Endothelial cell of umbilical vein (primary cell): ENCODE measurements around the gene GNL2. TPM values are rescaled to one million over a fixed set of nuclear protein-coding genes. Genes with fewer than 3 reads are reported as not detected.

Experiments
- BruUV-seq: library from RNA; stranded (reverse); fragments of 400-500 nt; replicated peaks from 2 replicates; lab custom pipeline; 2021; lab: Mats Ljungman, UMichigan
- CTCF ChIA-PET: fragments of 300-600, 350-600 bp; sonication (Branson Sonifier 250); formaldehyde crosslinking; loops from one replicate; lab custom pipeline; 2021; ENCODE audit warnings: antibody characterized with exemption, inconsistent platforms; lab: Charles Lee
- POLR2A ChIA-PET: fragments of 300-600, 350-600 bp; sonication (Branson Sonifier 250); formaldehyde crosslinking; loops from one replicate; lab custom pipeline; 2021; ENCODE audit warnings: antibody characterized with exemption, inconsistent platforms; lab: Charles Lee
- DNase-seq: peaks from one replicate; pipeline ENCODE4 v3.0.0-alpha.2; 2011; ENCODE audit warnings: low read depth, low spot score
- FAIRE-seq: peaks from 2 replicates; lab custom pipeline; 2011; peaks lifted over from hg19 to GRCh38; lab: Jason Lieb, UNC
- H2AFZ ChIP-seq: 2 replicates; pipeline ENCODE4 v1.6.0; 2012; ENCODE audit warnings: low read depth, low read length, control low read depth, inconsistent platforms
- H3K27ac ChIP-seq: 2 replicates; pipeline ENCODE4 v1.5.1; 2011; ENCODE audit warnings: low read depth, mild to moderate bottlenecking, control low read depth, low read length, moderate library complexity; ENCODE audit not compliant: insufficient read depth
- H3K27me3 ChIP-seq, 2 experiments: 2 replicates each; pipeline versions ENCODE4 v1.6.0 to v1.6.1; 2011; ENCODE audit warnings: low read length in 2 of 2, mixed read lengths in 1 of 2; ENCODE audit not compliant: control insufficient read depth in 2 of 2, insufficient read depth in 2 of 2
- H3K36me3 ChIP-seq, 2 experiments: 2 replicates in 1 of 2; 3 replicates in 1 of 2; pipeline ENCODE4 v1.5.1; 2011; ENCODE audit warnings: low read length in 2 of 2, mild to moderate bottlenecking in 1 of 2, moderate library complexity in 1 of 2; ENCODE audit not compliant: control insufficient read depth in 2 of 2, insufficient read depth in 2 of 2; ENCODE audit errors: extremely low read depth in 1 of 2
- H3K4me1 ChIP-seq: 3 replicates; pipeline ENCODE4 v1.5.1; 2011; ENCODE audit warnings: mild to moderate bottlenecking, low read length; ENCODE audit not compliant: control insufficient read depth, insufficient read depth; ENCODE audit errors: extremely low read depth
- H3K4me2 ChIP-seq: 2 replicates; pipeline ENCODE4 v1.6.1; 2011; ENCODE audit warnings: low read length, control low read depth, mixed read lengths; ENCODE audit not compliant: insufficient read depth
- H3K4me3 ChIP-seq, 3 experiments: fragments of 200-600 bp in 1 of 3; sonication (generic), shearing (Covaris generic) in 1 of 3; replicated peaks in 1 of 3; 2 replicates each; pipeline ENCODE4 v1.5.1; 2011 to 2016; ENCODE audit warnings: control low read depth in 3 of 3, low read length in 3 of 3, mild to moderate bottlenecking in 2 of 3, inconsistent platforms in 1 of 3, low read depth in 1 of 3, moderate library complexity in 1 of 3; ENCODE audit not compliant: insufficient read depth in 1 of 3
- H3K79me2 ChIP-seq: 2 replicates; pipeline ENCODE4 v1.6.0; 2012; ENCODE audit warnings: low read length, inconsistent platforms; ENCODE audit not compliant: control insufficient read depth, insufficient read depth
- H3K9ac ChIP-seq: replicated peaks from 2 replicates; pipeline ENCODE3; 2011; ENCODE audit warnings: low read length, control low read depth; ENCODE audit not compliant: insufficient read depth; ENCODE audit errors: extremely low read depth
- H3K9me1 ChIP-seq: replicated peaks from 3 replicates; pipeline ENCODE4 v1.6.0; 2011; ENCODE audit warnings: mild to moderate bottlenecking, low read length; ENCODE audit not compliant: control insufficient read depth, insufficient read depth; ENCODE audit errors: extremely low read depth
- H3K9me3 ChIP-seq: replicated peaks from 2 replicates; pipeline ENCODE4 v1.5.1; 2012; ENCODE audit warnings: low read length, inconsistent platforms; ENCODE audit not compliant: control insufficient read depth, insufficient read depth
- H4K20me1 ChIP-seq: replicated peaks from 2 replicates; pipeline ENCODE3; 2011; ENCODE audit warnings: mild to moderate bottlenecking, low read length; ENCODE audit not compliant: control insufficient read depth, insufficient read depth; ENCODE audit errors: extremely low read depth
- EZH2 ChIP-seq: IDR thresholded peaks from 2 replicates; pipeline ENCODE4 v1.6.1; 2012; ENCODE audit warnings: borderline replicate concordance, low read depth, mild to moderate bottlenecking, moderate library complexity, low read length, inconsistent platforms; ENCODE audit not compliant: severe bottlenecking
- FOS ChIP-seq: IDR thresholded peaks from 2 replicates; pipeline ENCODE4 v1.6.1; 2011; ENCODE audit warnings: mild to moderate bottlenecking, low read length, moderate library complexity, borderline replicate concordance; ENCODE audit not compliant: insufficient read depth
- GATA2 ChIP-seq: IDR thresholded peaks from 2 replicates; pipeline ENCODE4 v1.7.0; 2011; ENCODE audit warnings: low read depth, mild to moderate bottlenecking, moderate library complexity, mixed read lengths, low read length; ENCODE audit not compliant: insufficient read length, insufficient read depth
- JUN ChIP-seq: IDR thresholded peaks from 2 replicates; pipeline ENCODE4 v1.6.1; 2011; ENCODE audit warnings: borderline replicate concordance, low read depth; ENCODE audit not compliant: insufficient read length, insufficient read depth
- MYC ChIP-seq: IDR thresholded peaks from one replicate; pipeline ENCODE4 v1.6.1; 2011; ENCODE audit warnings: mild to moderate bottlenecking, low read depth, low read length
- POLR2A ChIP-seq: IDR thresholded peaks from 2 replicates; pipeline ENCODE4 v1.6.1; 2012; ENCODE audit warnings: low read depth, mild to moderate bottlenecking, control low read depth, low read length
- POLR2AphosphoS5 ChIP-seq: IDR thresholded peaks from 2 replicates; pipeline ENCODE4 v1.6.1; 2012; ENCODE audit warnings: low read depth, mild to moderate bottlenecking, control low read depth, low read length, moderate library complexity; ENCODE audit not compliant: insufficient read depth
- dilution Hi-C: fragments of 300-500 bp; cut with MboI; formaldehyde crosslinking; loops from one replicate; pipeline ENCODE4 v1.15.0; 2019; ENCODE audit warnings: low sequenced_read_pairs; ENCODE audit not compliant: extremely low pct_ligation_motif_present
- intact Hi-C: fragments of 100-400 bp; cut with micrococcal nuclease; formaldehyde crosslinking; loops from one replicate; pipeline ENCODE4 v1.10.0; 2022
- polyA plus RNA-seq, 4 experiments: library from polyadenylated mRNA; depleted of rRNA in 3 of 4; stranded (reverse) in 3 of 4; unstranded in 1 of 4; fragments of >200 nt; gene quantifications; 2 replicates each; pipeline versions ENCODE4 v1.2.1 to v1.2.3, GENCODE V29; 2011 to 2012; ENCODE audit warnings: missing spikeins in 1 of 4
- total RNA-seq: library from RNA; stranded (reverse); gene quantifications from 2 replicates; pipeline ENCODE4 v1.2.3, GENCODE V29; 2021
- TF ChIP-seq, protein P1 (sequence below): IDR thresholded peaks from 2 replicates; pipeline ENCODE4 v1.6.1; 2011; ENCODE audit not compliant: insufficient read depth, insufficient read length
- TF ChIP-seq, protein P2 (sequence below), 2 donors: IDR thresholded peaks; 1 replicate in 1 of 2; 2 replicates in 1 of 2; pipeline ENCODE4 v1.5.1; 2011; ENCODE audit warnings: low read length in 2 of 2, mild to moderate bottlenecking in 2 of 2, moderate library complexity in 2 of 2, control low read depth in 1 of 2, inconsistent platforms in 1 of 2, low read depth in 1 of 2; ENCODE audit not compliant: insufficient read depth in 1 of 2; ENCODE audit errors: extremely low read depth in 1 of 2

The GNL2 gene
- total and polyA plus RNA-seq, 2 donors (not counting 3 experiments of a cell fraction or from before 2014, with no cell fraction given) = 18.0 to 55.5 TPM

DNA sequence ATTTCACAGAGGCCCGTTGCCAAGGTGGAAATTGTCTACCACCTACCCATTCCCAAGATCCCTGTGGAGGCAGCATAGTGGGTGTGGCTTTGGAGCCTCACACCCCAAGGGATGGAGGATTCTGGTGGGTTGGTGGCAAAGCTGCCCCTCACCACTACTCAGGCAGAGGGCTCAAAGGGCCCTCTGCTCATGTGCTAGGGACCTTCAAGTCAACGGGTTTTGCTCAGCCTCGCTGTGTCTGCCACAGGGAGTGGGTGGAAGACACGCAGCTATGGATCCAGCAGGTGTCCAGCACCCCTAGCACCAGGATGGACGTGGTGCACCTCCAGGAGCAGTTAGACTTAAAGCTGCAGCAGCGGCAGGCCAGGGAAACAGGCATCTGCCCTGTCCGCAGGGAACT is 36.7 kb downstream of the GNL2 start:
- no peaks in the 10 kb centered on the region for H4K20me1 ChIP-seq
- H3K36me3 ChIP-seq = no peaks in the 10 kb centered on the region
- peaks cover 11% of the 10 kb centered on the region for H3K4me1 ChIP-seq
- CTCF ChIA-PET = no interaction called here
- POLR2A ChIA-PET = no interaction called here
- H2AFZ ChIP-seq = no peak overlapping the region
- no peaks in the 10 kb centered on the region for H3K27me3 ChIP-seq
- BruUV-seq = no TSS peak
- no peak overlapping the region for H3K9ac ChIP-seq
- no peak for FAIRE-seq
- H3K4me3 ChIP-seq = no peak overlapping the region
- H3K9me3 ChIP-seq = no peaks in the 10 kb centered on the region
- peaks cover under 1% of the 10 kb centered on the region for H3K79me2 ChIP-seq
- TF ChIP-seq GATA2 = no peak
- TF ChIP-seq, protein P1, sequence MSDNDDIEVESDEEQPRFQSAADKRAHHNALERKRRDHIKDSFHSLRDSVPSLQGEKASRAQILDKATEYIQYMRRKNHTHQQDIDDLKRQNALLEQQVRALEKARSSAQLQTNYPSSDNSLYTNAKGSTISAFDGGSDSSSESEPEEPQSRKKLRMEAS = no peak
- no peak for TF ChIP-seq POLR2A
- TF ChIP-seq JUN = no peak
- no peak for TF ChIP-seq POLR2AphosphoS5
- TF ChIP-seq EZH2 = no peak
- TF ChIP-seq FOS = no peak
- TF ChIP-seq MYC = no peak
- TF ChIP-seq, protein P2, sequence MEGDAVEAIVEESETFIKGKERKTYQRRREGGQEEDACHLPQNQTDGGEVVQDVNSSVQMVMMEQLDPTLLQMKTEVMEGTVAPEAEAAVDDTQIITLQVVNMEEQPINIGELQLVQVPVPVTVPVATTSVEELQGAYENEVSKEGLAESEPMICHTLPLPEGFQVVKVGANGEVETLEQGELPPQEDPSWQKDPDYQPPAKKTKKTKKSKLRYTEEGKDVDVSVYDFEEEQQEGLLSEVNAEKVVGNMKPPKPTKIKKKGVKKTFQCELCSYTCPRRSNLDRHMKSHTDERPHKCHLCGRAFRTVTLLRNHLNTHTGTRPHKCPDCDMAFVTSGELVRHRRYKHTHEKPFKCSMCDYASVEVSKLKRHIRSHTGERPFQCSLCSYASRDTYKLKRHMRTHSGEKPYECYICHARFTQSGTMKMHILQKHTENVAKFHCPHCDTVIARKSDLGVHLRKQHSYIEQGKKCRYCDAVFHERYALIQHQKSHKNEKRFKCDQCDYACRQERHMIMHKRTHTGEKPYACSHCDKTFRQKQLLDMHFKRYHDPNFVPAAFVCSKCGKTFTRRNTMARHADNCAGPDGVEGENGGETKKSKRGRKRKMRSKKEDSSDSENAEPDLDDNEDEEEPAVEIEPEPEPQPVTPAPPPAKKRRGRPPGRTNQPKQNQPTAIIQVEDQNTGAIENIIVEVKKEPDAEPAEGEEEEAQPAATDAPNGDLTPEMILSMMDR (IDR thresholded peaks at IDR 0.05; ENCODE audit: extremely low read depth in 1 of 2, insufficient read depth in 1 of 2, low read depth in 1 of 2, low read length in 2 of 2) = no peak
- dilution Hi-C loops = no loop called here
- H3K9me1 ChIP-seq = no peaks in the 10 kb centered on the region
- intact Hi-C loops = no loop called here
- H3K4me2 ChIP-seq = no peak overlapping the region
- DNase-seq = no peak
- H3K27ac ChIP-seq = no peak overlapping the region
